ENCODE results near the gene CLDN10.

- no peak for TF ChIP-seq CTCF (conservative IDR thresholded peaks at IDR 0.05)
- TF ChIP-seq ZFX (IDR thresholded peaks at IDR 0.05): no peak
These were observed 36.0 kb upstream of the CLDN10 start for GRCh38 chr13:95516492-95516891.

Data from C4-2B (cell line).